ENCODE results near the gene FTO.

The FTO gene

DNA sequence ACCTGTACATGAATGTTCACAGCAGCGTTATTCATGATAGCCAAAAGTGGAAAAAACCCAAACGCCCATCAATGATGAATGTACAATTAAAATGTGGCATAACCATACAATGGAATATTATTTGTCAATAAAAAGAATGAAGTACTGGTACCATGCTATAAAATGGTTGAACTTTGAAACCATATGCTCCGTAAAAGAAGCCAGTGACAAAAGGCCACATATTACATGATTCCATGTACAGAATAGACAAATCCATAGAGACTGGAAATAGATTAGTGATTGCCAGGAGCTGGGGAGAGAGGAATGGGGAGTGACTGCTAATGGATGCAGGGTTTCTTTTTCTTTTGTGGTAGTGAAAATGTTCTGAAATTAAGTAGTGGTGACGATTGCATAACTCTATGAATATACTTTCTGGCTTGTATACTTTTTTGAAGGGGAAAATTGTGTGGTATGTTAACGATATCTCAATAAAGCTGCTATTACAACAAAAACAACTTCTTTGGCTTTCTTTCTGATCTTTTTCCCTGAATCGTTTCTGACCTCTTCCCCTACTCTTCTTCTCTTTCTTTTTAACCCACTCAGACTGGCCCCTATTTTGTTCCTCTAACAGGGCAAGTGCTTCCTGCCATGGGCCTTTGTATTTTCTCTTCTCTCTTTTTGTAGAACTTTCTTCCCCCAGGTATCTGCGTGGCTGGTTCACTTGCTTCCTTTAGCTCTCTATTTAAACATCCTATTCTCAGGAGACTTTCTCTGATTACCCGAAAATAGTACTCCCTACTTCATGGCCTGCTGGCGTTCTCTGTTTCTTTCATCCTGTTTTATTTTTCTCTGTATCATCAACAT lies 67.9 kb downstream of the FTO start:
- CTCF ChIA-PET: interaction anchor here (0.6 to 0.7 kb wide), 2 partner anchors 22 to 65 kb away, joined by 4 read pairs; no protein-coding TSS in a partner anchor
- POLR2A ChIA-PET (ENCODE audit: low non-redundant PET): no interaction called here
- DNase-seq (ENCODE audit: low spot score): no peak
- TF ChIP-seq CTCF (conservative IDR thresholded peaks at IDR 0.05; ENCODE audit: low read depth): no peak
- no peak overlapping the region for H3K27ac ChIP-seq

GRCh38 chr16:53773150-53773846 lies 69.3 kb downstream of the FTO start:
- H3K27ac ChIP-seq: no peak overlapping the region
- ChIA-PET CTCF (interaction anchor here (0.6 to 1.4 kb wide), 13 partner anchors 23 to 1671 kb away, joined by 3 to 8 read pairs (median 4); no protein-coding TSS in a partner anchor), POLR2A (ENCODE audit: low non-redundant PET) (no interaction called here)
- peak; percentile 66 for DNase-seq (ENCODE audit: low spot score)
- TF ChIP-seq CTCF (conservative IDR thresholded peaks at IDR 0.05; ENCODE audit: low read depth): peak; percentile 79

- CTCF ChIA-PET: interaction anchor here (0.7 to 1.4 kb wide), 3 partner anchors 125 to 512 kb away, joined by 3 to 6 read pairs (median 3); no protein-coding TSS in a partner anchor
- POLR2A ChIA-PET (ENCODE audit: low non-redundant PET): no interaction called here
- no peak for TF ChIP-seq CTCF (conservative IDR thresholded peaks at IDR 0.05; ENCODE audit: low read depth)
- no peak overlapping the region for H3K27ac ChIP-seq
- DNase-seq (ENCODE audit: low spot score): no peak
Observed at GRCh38 chr16:53773881-53774280, 69.9 kb downstream of the FTO start.

DNA sequence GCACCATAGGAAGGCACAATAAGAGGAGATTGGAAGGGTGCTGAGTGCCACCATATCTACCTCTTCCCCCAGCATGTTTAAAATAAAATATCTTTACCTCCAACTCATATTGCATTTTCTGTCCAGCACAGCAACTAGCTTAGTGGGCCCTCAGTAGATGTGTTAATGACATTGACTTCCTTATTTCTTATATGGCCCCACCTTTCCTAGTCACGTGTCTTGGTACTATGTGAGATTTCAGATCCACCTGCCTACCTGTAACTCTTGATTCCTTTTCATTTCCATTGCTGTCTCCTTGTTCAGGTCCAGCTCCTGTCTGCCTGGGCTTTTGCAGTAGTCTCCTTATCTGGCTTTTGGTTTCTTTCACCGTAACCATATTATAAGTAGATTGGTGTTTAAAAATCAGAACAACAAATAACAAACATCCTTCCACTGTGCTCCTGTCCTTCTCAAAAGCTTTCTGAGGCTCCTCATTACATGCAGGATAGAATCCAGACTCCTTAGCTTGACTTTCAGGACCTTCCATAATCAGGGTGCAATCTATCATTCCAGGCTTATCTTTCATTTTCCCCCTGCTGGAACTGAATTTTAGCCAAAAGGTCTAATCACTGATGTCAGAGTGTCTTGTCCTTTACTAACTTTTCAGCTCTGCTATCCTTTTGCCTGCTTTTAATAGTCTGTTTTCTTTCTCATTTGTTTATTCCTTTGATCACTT lies 71.3 kb downstream of the FTO start:
- ChIA-PET CTCF (no interaction called here), POLR2A (ENCODE audit: low non-redundant PET) (no interaction called here)
- no peak overlapping the region for H3K27ac ChIP-seq

DNA sequence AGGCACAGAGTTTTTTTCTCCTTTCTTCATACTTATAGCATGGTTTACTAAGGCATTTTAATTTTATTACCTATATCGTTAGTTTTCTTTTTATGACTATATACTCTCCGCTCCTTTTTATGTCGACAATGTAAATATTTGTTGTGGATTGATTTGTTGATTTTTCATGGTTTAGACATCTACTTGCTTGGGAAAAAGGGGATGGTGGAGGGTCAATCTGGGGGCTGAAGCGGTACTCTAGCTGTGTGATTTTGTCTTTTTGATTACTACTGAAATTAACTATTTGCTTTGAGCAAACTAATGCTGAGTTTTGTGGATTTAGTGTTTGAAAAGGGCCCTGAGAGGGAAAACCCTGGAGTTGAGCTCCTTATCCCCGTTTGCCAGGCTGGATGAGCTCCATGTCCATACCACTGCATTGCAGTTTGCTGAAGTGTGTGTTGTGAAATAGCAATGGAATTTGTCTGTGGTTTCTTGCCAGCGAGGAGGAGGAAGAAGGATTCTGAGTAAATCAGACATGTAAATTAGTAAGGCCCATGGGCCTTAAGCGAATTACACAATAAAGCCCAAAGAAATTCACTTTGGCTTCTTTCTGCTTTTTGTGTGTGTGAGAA lies 72.0 kb downstream of the FTO start:
- ChIA-PET POLR2A (ENCODE audit: low non-redundant PET) (no interaction called here), CTCF (interaction anchor here (0.6 kb wide), 1 partner anchor 183 kb away, joined by 4 read pairs; no protein-coding TSS in a partner anchor)
- no peak overlapping the region for H3K27ac ChIP-seq
- TF ChIP-seq CTCF (conservative IDR thresholded peaks at IDR 0.05; ENCODE audit: low read depth): no peak
- DNase-seq (ENCODE audit: low spot score): peak; percentile 68

More for the DNA sequence above, 71.3 kb downstream of the FTO start:
- no peak for DNase-seq (ENCODE audit: low spot score)
- TF ChIP-seq CTCF (conservative IDR thresholded peaks at IDR 0.05; ENCODE audit: low read depth): no peak

DNA sequence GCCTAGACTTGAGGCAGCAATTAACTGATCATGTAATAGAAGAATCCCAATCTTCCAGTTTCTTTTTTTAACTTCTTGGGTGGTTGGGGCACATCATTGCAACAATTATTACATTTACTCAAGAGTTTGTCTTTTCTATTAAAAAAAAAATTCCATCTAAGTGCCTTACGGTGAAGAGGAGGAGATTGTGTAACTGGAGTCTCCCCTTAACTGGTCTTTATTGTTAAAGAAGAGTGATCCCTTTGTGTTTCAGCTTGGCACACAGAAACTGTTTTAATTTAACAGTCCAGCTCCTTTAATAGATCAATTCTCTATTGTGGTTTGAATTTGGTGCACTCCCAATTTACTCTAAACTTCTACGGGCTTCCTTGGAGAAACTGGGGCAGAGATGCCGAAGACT lies 75.2 kb downstream of the FTO start:
- TF ChIP-seq CTCF (conservative IDR thresholded peaks at IDR 0.05; ENCODE audit: low read depth): no peak
- H3K27ac ChIP-seq: no peak overlapping the region
- POLR2A ChIA-PET (ENCODE audit: low non-redundant PET): no interaction called here
- DNase-seq (ENCODE audit: low spot score): no peak
- CTCF ChIA-PET: no interaction called here

All from RWPE1 (cell line).